Measurements from ENCODE around the gene DNAH9. TPM values are rescaled to one million over a fixed set of nuclear protein-coding genes. Genes with fewer than 3 reads are reported as not detected.

The DNAH9 gene
- total and polyA plus RNA-seq, 2 donors from 2014 or later = 3.7 to 6.9 TPM

DNA sequence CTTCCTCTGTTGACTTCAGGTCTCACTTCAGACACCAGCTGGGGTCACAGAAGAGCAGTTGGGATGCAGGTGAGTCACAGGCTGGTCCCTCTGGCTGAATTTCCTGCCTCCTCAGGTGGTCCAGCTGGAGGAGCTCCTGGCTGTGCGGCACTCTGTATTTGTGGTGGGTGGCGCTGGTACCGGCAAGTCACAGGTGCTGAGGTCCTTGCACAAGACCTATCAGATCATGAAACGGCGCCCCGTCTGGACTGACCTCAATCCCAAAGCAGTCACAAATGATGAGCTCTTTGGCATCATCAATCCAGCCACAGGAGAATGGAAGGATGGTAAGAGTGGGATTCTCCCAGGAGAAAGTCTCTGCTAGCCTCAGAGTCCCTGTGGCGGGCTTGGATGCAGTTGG is 149.2 kb downstream of the DNAH9 start:
- DNase-seq = no peak
- no peak for TF ChIP-seq CTCF (IDR thresholded peaks at IDR 0.05; ENCODE audit: borderline replicate concordance, extremely low read depth, insufficient read depth)
- FAIRE-seq = no peak
- no peak overlapping the region for H3K4me3 ChIP-seq (ENCODE audit: low read length in 3 of 3)
- no peaks in the 10 kb centered on the region for H3K9me3 ChIP-seq (ENCODE audit: control insufficient read depth in 2 of 3, insufficient read depth in 1 of 3, low read length in 3 of 3)
- H3K4me1 ChIP-seq (ENCODE audit: control insufficient read depth in 2 of 3, insufficient read depth in 2 of 3, low read depth in 1 of 3, low read length in 3 of 3) = no peaks in the 10 kb centered on the region
- no peak overlapping the region for H3K9ac ChIP-seq (ENCODE audit: low read length in 3 of 3)
- H3K27ac ChIP-seq (ENCODE audit: low read depth in 2 of 2, low read length in 2 of 2) = no peak overlapping the region
- no peaks in the 10 kb centered on the region for H3K36me3 ChIP-seq (ENCODE audit: control insufficient read depth in 2 of 3, insufficient read depth in 3 of 3, low read length in 3 of 3)
- no peaks in the 10 kb centered on the region for H3K27me3 ChIP-seq (ENCODE audit: control insufficient read depth, insufficient read depth, low read length)
- intact Hi-C loops (cut with DNase I) = no loop called here

DNA sequence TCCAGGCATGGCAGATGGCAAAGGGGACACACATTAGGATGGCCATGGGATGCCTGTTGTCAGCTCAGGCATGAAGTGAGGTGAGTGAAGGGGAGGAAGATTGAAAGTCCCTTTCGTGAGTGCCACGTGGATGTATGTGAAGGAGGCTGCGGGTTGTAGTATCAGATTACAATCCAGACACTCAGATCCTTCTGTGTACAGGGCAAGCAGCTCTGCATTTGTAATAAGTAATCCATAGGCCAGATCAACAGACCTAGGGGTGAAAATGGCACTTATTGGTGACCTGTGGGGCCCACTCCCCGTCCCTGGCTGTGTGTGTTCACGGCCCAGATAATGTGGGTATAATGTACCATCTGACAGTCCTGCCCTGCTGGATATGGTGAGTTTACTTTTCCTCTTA is 159.5 kb downstream of the DNAH9 start:
- no peak overlapping the region for H3K9ac ChIP-seq (ENCODE audit: low read length in 3 of 3)
- DNase-seq (peak in 2 of 5 donors; percentile 11 to 17), FAIRE-seq (no peak)
- intact Hi-C loops (cut with DNase I) = no loop called here
- H3K27ac ChIP-seq (ENCODE audit: low read depth in 2 of 2, low read length in 2 of 2) = no peak overlapping the region
- H3K9me3 ChIP-seq (ENCODE audit: control insufficient read depth in 2 of 3, insufficient read depth in 1 of 3, low read length in 3 of 3) = no peaks in the 10 kb centered on the region
- no peaks in the 10 kb centered on the region for H3K27me3 ChIP-seq (ENCODE audit: control insufficient read depth, insufficient read depth, low read length)
- no peaks in the 10 kb centered on the region for H3K4me1 ChIP-seq (ENCODE audit: control insufficient read depth in 2 of 3, insufficient read depth in 2 of 3, low read depth in 1 of 3, low read length in 3 of 3)
- no peak for TF ChIP-seq CTCF (IDR thresholded peaks at IDR 0.05; ENCODE audit: borderline replicate concordance, extremely low read depth, insufficient read depth)
- H3K4me3 ChIP-seq (ENCODE audit: low read length in 3 of 3) = no peak overlapping the region
- H3K36me3 ChIP-seq (ENCODE audit: control insufficient read depth in 2 of 3, insufficient read depth in 3 of 3, low read length in 3 of 3) = no peaks in the 10 kb centered on the region

- TF ChIP-seq CTCF (IDR thresholded peaks at IDR 0.05; ENCODE audit: borderline replicate concordance, extremely low read depth, insufficient read depth) = no peak
- DNase-seq = no peak
- Histone ChIP-seq H3K27ac (ENCODE audit: low read depth in 2 of 2, low read length in 2 of 2) (no peak overlapping the region), H3K9me3 (ENCODE audit: control insufficient read depth in 2 of 3, insufficient read depth in 1 of 3, low read length in 3 of 3) (no peaks in the 10 kb centered on the region), H3K27me3 (ENCODE audit: control insufficient read depth, insufficient read depth, low read length) (no peaks in the 10 kb centered on the region), H3K4me3 (ENCODE audit: low read length in 3 of 3) (no peak overlapping the region), H3K36me3 (ENCODE audit: control insufficient read depth in 2 of 3, insufficient read depth in 3 of 3, low read length in 3 of 3) (no peaks in the 10 kb centered on the region), H3K4me1 (ENCODE audit: control insufficient read depth in 2 of 3, insufficient read depth in 2 of 3, low read depth in 1 of 3, low read length in 3 of 3) (no peaks in the 10 kb centered on the region), H3K9ac (ENCODE audit: low read length in 3 of 3) (no peak overlapping the region)
- FAIRE-seq = no peak
- intact Hi-C loops (cut with DNase I) = no loop called here
These were observed 169.8 kb downstream of the DNAH9 start for GRCh38 chr17:11768106-11768505.

GRCh38 chr17:11768981-11769380 is 170.7 kb downstream of the DNAH9 start:
- H3K4me1 ChIP-seq (ENCODE audit: control insufficient read depth in 2 of 3, insufficient read depth in 2 of 3, low read depth in 1 of 3, low read length in 3 of 3) = no peaks in the 10 kb centered on the region
- DNase-seq = no peak
- intact Hi-C loops (cut with DNase I) = no loop called here
- FAIRE-seq = no peak
- H3K27ac ChIP-seq (ENCODE audit: low read depth in 2 of 2, low read length in 2 of 2) = no peak overlapping the region
- no peaks in the 10 kb centered on the region for H3K36me3 ChIP-seq (ENCODE audit: control insufficient read depth in 2 of 3, insufficient read depth in 3 of 3, low read length in 3 of 3)
- H3K27me3 ChIP-seq (ENCODE audit: control insufficient read depth, insufficient read depth, low read length) = no peaks in the 10 kb centered on the region
- no peak overlapping the region for H3K4me3 ChIP-seq (ENCODE audit: low read length in 3 of 3)
- no peaks in the 10 kb centered on the region for H3K9me3 ChIP-seq (ENCODE audit: control insufficient read depth in 2 of 3, insufficient read depth in 1 of 3, low read length in 3 of 3)
- TF ChIP-seq CTCF (IDR thresholded peaks at IDR 0.05; ENCODE audit: borderline replicate concordance, extremely low read depth, insufficient read depth) = no peak
- H3K9ac ChIP-seq (ENCODE audit: low read length in 3 of 3) = no peak overlapping the region
